ENCODE data around the gene CEP44.

CEP44 gene, protein sequence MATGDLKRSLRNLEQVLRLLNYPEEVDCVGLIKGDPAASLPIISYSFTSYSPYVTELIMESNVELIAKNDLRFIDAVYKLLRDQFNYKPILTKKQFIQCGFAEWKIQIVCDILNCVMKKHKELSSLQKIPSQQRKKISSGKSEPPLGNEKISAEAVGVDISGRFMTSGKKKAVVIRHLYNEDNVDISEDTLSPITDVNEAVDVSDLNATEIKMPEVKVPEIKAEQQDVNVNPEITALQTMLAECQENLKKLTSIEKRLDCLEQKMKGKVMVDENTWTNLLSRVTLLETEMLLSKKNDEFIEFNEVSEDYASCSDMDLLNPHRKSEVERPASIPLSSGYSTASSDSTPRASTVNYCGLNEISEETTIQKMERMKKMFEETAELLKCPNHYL

DNA sequence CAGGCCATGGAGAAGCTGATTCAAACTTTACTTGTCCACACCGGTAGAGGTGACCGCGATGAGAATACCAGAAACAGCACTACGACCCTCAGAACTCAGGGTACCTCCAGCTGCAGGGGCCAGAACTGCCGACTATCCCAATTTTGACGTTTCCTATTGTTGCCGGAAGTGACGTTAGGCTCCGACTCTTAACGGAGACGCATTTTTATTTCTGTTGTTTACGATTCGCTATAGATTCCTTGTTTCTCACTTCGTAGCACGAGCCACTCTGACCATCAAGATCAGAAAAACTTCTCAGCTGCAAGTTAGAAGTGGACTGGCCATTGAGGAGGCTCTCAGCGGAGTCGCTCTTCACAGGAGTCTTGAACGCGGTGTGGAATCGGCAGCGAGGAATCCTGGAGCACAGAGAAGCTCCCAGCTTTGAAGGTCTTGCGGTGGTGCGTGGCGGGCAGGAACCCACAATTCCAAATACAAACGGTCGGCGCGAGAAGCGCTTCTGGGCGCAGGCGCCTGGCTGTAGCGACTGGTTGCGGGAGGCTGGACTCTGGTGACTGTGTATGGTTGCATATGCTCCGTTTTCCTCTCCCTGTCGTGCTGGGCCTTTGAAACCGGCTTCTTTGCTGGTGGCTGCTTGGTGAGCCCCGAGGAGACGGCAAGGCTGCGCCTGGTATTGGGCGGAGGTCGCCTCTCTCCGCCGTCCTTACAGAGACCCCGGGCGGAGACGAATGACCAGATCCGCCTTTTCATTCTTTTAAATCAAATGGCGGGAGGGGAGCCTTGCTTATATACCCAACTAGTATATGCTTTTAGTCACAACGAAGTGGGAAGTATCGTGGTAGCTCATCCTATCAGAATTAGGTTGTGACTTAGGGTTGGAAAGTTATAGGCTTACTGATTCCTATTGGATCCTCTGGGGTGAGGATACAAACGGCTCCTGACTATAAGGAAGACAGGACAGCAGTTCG, at the start of gene CEP44, which contains the start of gene FBXO8:
TSS of gene CEP44 (plus strand) at position 405 of the 965 bp plus-strand sequence. CDS start 15,211 bp downstream, outside the sequence.
TSS of gene FBXO8 (minus strand) at position 161 of the 965 bp plus-strand sequence. CDS start 20,575 bp downstream, outside the sequence.
- Histone ChIP-seq H3K36me3 (ENCODE audit: control insufficient read depth, insufficient read depth, low read length) (no peaks in the 10 kb centered on the region), H3K27ac (ENCODE audit: low read depth, low read length) (peak within 1 kb of the TSS; percentile 93), H3K9me3 (ENCODE audit: control insufficient read depth, insufficient read depth, low read length) (no peaks in the 10 kb centered on the region), H3K9ac (ENCODE audit: low read depth, low read length) (peak within 1 kb of the TSS; percentile 97), H3K4me1 (ENCODE audit: control insufficient read depth, insufficient read depth, low read length) (peaks cover 4% of the 10 kb centered on the region; the same call in 1 of the 2 replicates), H3K4me3 (ENCODE audit: low read depth, low read length) (peak within 1 kb of the TSS; percentile 85), H3K27me3 (ENCODE audit: control insufficient read depth, insufficient read depth, low read length) (no peaks in the 10 kb centered on the region)

DNA sequence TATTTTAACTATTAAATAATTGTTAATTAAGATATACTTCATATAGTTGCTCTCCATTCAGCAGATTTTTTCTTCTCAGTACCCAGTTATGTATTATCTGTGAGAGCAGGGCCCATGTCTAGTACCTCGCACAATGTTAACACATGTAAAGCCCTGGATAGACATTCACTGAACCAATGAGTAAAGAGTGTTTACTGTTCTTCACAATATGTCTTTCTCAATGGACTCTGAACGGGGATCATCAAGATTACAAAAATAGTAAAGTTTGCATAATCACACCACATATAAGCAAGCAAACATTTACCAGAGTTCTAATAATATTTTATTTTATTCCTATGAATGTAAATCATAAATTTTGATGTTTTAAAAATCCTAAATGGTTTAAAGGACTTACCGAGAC, 47.4 kb upstream of the CEP44 start:
- Histone ChIP-seq H3K36me3 (ENCODE audit: control insufficient read depth, insufficient read depth, low read length) (no peaks in the 10 kb centered on the region), H3K4me1 (ENCODE audit: control insufficient read depth, insufficient read depth, low read length) (no peaks in the 10 kb centered on the region), H3K27me3 (ENCODE audit: control insufficient read depth, insufficient read depth, low read length) (no peaks in the 10 kb centered on the region), H3K27ac (ENCODE audit: low read depth, low read length) (no peak overlapping the region), H3K4me3 (ENCODE audit: low read depth, low read length) (no peak overlapping the region), H3K9me3 (ENCODE audit: control insufficient read depth, insufficient read depth, low read length) (no peaks in the 10 kb centered on the region), H3K9ac (ENCODE audit: low read depth, low read length) (no peak overlapping the region)

DNA sequence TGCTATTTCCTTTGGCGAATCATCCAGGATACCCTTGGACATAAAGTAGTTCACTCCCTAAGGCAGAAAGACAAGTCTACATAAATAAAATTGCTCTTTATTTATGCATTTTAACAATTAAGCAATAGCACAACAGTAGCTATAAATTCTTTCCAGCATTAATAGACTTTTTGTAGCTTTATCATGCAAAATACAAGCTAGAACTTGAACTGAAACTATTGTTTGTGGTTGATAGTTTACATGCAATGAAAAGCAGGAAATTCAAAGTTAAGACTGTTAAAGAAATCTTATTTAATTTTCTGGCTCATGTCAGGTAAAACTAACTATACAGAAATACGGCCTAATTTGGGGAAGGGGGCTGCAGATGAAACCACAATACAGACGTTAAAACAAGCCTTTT, 42.5 kb upstream of the CEP44 start:
- Histone ChIP-seq H3K4me1 (ENCODE audit: control insufficient read depth, insufficient read depth, low read length) (no peaks in the 10 kb centered on the region), H3K9me3 (ENCODE audit: control insufficient read depth, insufficient read depth, low read length) (no peaks in the 10 kb centered on the region), H3K27ac (ENCODE audit: low read depth, low read length) (no peak overlapping the region), H3K27me3 (ENCODE audit: control insufficient read depth, insufficient read depth, low read length) (no peaks in the 10 kb centered on the region), H3K36me3 (ENCODE audit: control insufficient read depth, insufficient read depth, low read length) (no peaks in the 10 kb centered on the region), H3K4me3 (ENCODE audit: low read depth, low read length) (no peak overlapping the region), H3K9ac (ENCODE audit: low read depth, low read length) (no peak overlapping the region)

DNA sequence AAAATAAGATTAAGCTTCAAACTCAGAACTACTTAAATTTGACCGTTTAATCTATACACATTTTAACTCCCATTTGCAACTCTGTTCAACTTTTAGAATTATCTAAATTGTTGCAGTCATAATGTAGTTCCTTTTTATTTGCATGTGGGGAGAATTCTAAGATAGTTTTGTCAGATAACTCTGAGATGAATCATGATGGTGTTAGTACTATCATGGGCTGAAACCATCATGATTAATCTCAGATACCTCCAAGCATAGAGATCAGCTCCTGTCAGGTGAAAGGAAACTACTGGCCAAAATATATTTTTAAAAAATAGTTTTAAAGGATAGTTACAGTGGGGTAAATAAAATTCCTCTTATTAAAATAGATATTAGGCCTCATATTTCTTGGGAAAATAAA, 39.3 kb upstream of the CEP44 start:
- H3K36me3 ChIP-seq (ENCODE audit: control insufficient read depth, insufficient read depth, low read length): no peaks in the 10 kb centered on the region
- H3K4me3 ChIP-seq (ENCODE audit: low read depth, low read length): no peak overlapping the region
- no peak overlapping the region for H3K27ac ChIP-seq (ENCODE audit: low read depth, low read length)
- H3K9ac ChIP-seq (ENCODE audit: low read depth, low read length): no peak overlapping the region
- H3K4me1 ChIP-seq (ENCODE audit: control insufficient read depth, insufficient read depth, low read length): no peaks in the 10 kb centered on the region
- H3K9me3 ChIP-seq (ENCODE audit: control insufficient read depth, insufficient read depth, low read length): no peaks in the 10 kb centered on the region
- no peaks in the 10 kb centered on the region for H3K27me3 ChIP-seq (ENCODE audit: control insufficient read depth, insufficient read depth, low read length)

DNA sequence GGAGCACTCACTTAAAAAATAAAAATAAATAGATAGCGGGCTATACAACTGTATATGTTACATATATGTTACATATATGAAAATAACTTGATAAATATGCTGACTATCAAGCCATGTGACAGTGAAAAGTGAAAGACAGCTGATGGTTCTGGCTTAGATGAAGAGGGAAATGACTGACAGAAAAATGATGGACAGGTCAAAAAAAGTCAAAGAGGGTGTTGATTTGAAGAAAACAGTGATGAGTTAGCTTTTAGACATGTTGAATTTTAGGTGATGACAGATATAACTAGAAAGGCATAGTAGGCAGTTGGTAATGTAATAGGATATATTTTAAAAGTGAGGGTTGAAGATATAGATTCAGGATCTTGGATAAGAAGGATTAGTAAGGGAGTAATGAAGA, 38.0 kb upstream of the CEP44 start:
- Histone ChIP-seq H3K9ac (ENCODE audit: low read depth, low read length) (no peak overlapping the region), H3K9me3 (ENCODE audit: control insufficient read depth, insufficient read depth, low read length) (no peaks in the 10 kb centered on the region), H3K36me3 (ENCODE audit: control insufficient read depth, insufficient read depth, low read length) (no peaks in the 10 kb centered on the region), H3K27ac (ENCODE audit: low read depth, low read length) (no peak overlapping the region), H3K4me1 (ENCODE audit: control insufficient read depth, insufficient read depth, low read length) (no peaks in the 10 kb centered on the region), H3K27me3 (ENCODE audit: control insufficient read depth, insufficient read depth, low read length) (no peaks in the 10 kb centered on the region), H3K4me3 (ENCODE audit: low read depth, low read length) (no peak overlapping the region)

DNA sequence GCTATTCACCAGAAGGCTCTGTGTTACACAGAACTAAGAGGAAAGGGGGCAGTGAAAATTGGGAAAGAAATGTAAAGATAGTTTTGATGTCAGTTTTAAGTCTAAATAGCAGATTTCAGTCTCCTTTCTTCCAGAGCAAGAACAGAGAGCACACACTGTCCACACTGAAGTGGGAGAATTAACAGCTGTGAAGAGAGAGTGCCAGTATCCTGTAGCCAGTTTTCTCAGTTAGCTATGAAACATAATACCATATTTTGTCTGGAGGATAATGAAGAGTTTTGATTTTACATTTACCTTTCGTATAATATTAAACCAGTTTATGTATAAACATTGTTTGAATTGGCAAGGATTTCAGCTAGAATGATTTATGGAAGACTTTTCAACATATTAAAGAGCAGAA, 35.3 kb upstream of the CEP44 start:
- Histone ChIP-seq H3K27me3 (ENCODE audit: control insufficient read depth, insufficient read depth, low read length) (no peaks in the 10 kb centered on the region), H3K9me3 (ENCODE audit: control insufficient read depth, insufficient read depth, low read length) (no peaks in the 10 kb centered on the region), H3K36me3 (ENCODE audit: control insufficient read depth, insufficient read depth, low read length) (no peaks in the 10 kb centered on the region), H3K4me3 (ENCODE audit: low read depth, low read length) (no peak overlapping the region), H3K27ac (ENCODE audit: low read depth, low read length) (no peak overlapping the region), H3K4me1 (ENCODE audit: control insufficient read depth, insufficient read depth, low read length) (no peaks in the 10 kb centered on the region), H3K9ac (ENCODE audit: low read depth, low read length) (no peak overlapping the region)

DNA sequence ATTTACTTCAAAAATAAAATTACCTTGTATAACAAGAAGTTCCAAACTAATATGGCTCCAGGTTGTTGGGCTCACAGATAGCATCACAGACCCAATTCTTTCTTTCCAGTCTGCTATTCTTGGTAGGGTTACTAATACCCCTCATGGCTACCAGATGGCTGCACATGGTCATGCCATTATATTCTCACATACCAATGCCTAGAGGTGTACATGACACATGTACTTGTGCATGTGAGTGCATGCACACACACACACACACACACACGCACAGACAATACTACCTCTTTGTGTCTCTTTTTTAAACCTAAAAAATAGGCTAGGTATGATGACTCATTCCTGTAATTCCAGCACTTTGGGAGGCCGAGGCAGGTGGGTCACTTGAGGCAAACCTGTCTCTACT, 31.3 kb upstream of the CEP44 start:
- H3K9ac ChIP-seq (ENCODE audit: low read depth, low read length): no peak overlapping the region
- no peak overlapping the region for H3K27ac ChIP-seq (ENCODE audit: low read depth, low read length)
- H3K36me3 ChIP-seq (ENCODE audit: control insufficient read depth, insufficient read depth, low read length): no peaks in the 10 kb centered on the region
- no peaks in the 10 kb centered on the region for H3K27me3 ChIP-seq (ENCODE audit: control insufficient read depth, insufficient read depth, low read length)
- H3K4me1 ChIP-seq (ENCODE audit: control insufficient read depth, insufficient read depth, low read length): no peaks in the 10 kb centered on the region
- no peak overlapping the region for H3K4me3 ChIP-seq (ENCODE audit: low read depth, low read length)
- H3K9me3 ChIP-seq (ENCODE audit: control insufficient read depth, insufficient read depth, low read length): no peaks in the 10 kb centered on the region

DNA sequence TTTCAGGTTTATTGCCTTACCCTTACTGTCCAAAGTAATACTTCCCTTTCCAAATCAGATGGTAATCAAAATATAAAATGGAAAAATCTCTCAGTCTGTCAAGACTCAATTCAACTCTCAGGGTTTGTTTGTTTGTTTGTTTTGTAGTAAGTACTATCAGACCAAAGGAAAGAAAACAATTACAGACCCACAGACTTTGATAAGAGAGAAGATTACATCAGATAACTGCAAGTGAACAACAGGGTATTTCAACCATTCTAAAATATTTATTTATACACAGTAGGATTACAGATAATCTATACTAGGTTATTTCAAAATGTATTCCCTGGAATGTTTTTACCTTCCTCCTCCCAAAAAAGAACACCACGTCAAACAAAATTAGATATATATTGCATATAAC, 29.1 kb upstream of the CEP44 start:
- no peak overlapping the region for H3K27ac ChIP-seq (ENCODE audit: low read depth, low read length)
- no peak overlapping the region for H3K9ac ChIP-seq (ENCODE audit: low read depth, low read length)
- no peak overlapping the region for H3K4me3 ChIP-seq (ENCODE audit: low read depth, low read length)
- H3K9me3 ChIP-seq (ENCODE audit: control insufficient read depth, insufficient read depth, low read length): no peaks in the 10 kb centered on the region
- H3K27me3 ChIP-seq (ENCODE audit: control insufficient read depth, insufficient read depth, low read length): no peaks in the 10 kb centered on the region
- H3K36me3 ChIP-seq (ENCODE audit: control insufficient read depth, insufficient read depth, low read length): no peaks in the 10 kb centered on the region
- H3K4me1 ChIP-seq (ENCODE audit: control insufficient read depth, insufficient read depth, low read length): no peaks in the 10 kb centered on the region

DNA sequence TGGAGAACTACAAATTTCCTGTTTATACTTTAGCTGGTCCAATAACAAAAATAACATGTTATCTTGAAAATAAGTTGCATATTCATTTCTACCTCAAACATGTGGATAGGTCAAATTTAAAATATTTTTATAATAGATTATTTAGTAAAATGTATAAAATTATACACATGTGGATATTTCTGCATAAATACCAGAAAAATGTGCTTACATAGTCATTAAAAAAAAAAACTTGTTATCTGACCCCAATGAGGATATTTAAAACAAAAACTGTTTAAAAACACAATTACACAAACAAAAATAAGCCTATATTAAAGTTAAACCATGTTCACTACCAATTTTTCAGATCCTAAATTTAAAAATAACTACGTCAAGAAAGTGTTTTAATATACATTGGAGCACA, 28.3 kb upstream of the CEP44 start:
- Histone ChIP-seq H3K9me3 (ENCODE audit: control insufficient read depth, insufficient read depth, low read length) (no peaks in the 10 kb centered on the region), H3K4me1 (ENCODE audit: control insufficient read depth, insufficient read depth, low read length) (no peaks in the 10 kb centered on the region), H3K9ac (ENCODE audit: low read depth, low read length) (no peak overlapping the region), H3K36me3 (ENCODE audit: control insufficient read depth, insufficient read depth, low read length) (no peaks in the 10 kb centered on the region), H3K4me3 (ENCODE audit: low read depth, low read length) (no peak overlapping the region), H3K27me3 (ENCODE audit: control insufficient read depth, insufficient read depth, low read length) (no peaks in the 10 kb centered on the region), H3K27ac (ENCODE audit: low read depth, low read length) (no peak overlapping the region)

DNA sequence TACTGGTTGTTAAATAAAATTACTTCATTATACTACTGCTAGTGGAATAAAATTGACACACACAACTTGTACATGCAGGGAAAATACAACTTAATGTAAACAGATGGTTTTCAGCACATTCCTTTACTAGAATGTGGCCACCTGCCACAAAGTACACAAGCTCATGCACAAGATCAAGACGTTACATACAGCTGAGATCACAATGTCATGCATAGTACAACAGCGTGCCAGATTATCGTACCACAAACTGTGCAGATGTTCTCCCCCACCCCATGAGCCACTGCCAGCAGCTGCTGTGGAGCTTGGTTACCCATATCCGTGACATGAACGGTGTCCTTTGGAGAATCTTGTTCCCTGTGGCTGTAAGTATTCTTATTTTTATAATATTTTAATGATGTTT, 27.9 kb upstream of the CEP44 start:
- H3K9me3 ChIP-seq (ENCODE audit: control insufficient read depth, insufficient read depth, low read length): no peaks in the 10 kb centered on the region
- no peaks in the 10 kb centered on the region for H3K4me1 ChIP-seq (ENCODE audit: control insufficient read depth, insufficient read depth, low read length)
- H3K9ac ChIP-seq (ENCODE audit: low read depth, low read length): no peak overlapping the region
- H3K36me3 ChIP-seq (ENCODE audit: control insufficient read depth, insufficient read depth, low read length): no peaks in the 10 kb centered on the region
- H3K27ac ChIP-seq (ENCODE audit: low read depth, low read length): no peak overlapping the region
- H3K4me3 ChIP-seq (ENCODE audit: low read depth, low read length): no peak overlapping the region
- H3K27me3 ChIP-seq (ENCODE audit: control insufficient read depth, insufficient read depth, low read length): no peaks in the 10 kb centered on the region

DNA sequence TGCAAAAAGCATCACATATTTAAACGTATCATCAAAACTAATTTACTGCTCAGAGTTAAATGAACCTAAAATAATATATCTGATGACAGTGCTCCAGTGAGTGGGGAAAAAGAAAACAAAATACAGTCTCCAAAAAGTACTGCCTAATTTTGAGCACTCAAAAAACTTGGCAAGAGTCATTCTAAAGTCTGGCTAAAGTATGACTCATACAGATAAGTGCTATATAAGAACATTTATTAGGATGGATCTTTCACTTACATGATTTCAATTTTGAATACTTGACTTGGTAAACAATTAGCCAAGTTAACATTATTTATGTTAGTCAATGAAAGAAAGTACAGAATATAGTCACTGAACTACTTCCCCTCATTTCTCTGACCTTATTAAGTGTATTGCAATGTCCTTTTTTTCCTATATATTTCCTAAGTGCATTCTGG, 27.4 kb upstream of the CEP44 start:
- Histone ChIP-seq H3K9me3 (ENCODE audit: control insufficient read depth, insufficient read depth, low read length) (no peaks in the 10 kb centered on the region), H3K36me3 (ENCODE audit: control insufficient read depth, insufficient read depth, low read length) (no peaks in the 10 kb centered on the region), H3K27me3 (ENCODE audit: control insufficient read depth, insufficient read depth, low read length) (no peaks in the 10 kb centered on the region), H3K9ac (ENCODE audit: low read depth, low read length) (no peak overlapping the region), H3K4me3 (ENCODE audit: low read depth, low read length) (no peak overlapping the region), H3K4me1 (ENCODE audit: control insufficient read depth, insufficient read depth, low read length) (no peaks in the 10 kb centered on the region), H3K27ac (ENCODE audit: low read depth, low read length) (no peak overlapping the region)
